WTC11 (cell line): Measurements from ENCODE around the gene FBXO21. TPM values are rescaled to one million over a fixed set of nuclear protein-coding genes. Genes with fewer than 3 reads are reported as not detected.

Source experiments
- ATAC-seq: fragments of 200-7000 bp; cut with Tn5 transposase; 2 replicates; pipeline ENCODE4 v1.10.0; 2021; ENCODE audit warnings: mild to moderate bottlenecking, moderate library complexity
- CTCF ChIA-PET: fragments of 300-600 bp; sonication (Branson Sonifier 250); formaldehyde crosslinking; loops from one replicate; lab custom pipeline; 2021; ENCODE audit warnings: antibody characterized with exemption; lab: Charles Lee
- POLR2A ChIA-PET: fragments of 350-600 bp; sonication (Branson Sonifier 250); formaldehyde crosslinking; loops from one replicate; lab custom pipeline; 2021; ENCODE audit warnings: antibody characterized with exemption; lab: Charles Lee
- DNase-seq: peaks from one replicate; pipeline ENCODE4 v3.0.0; 2021; ENCODE audit warnings: low spot score
- H3K27ac Mint-ChIP-seq: 2 replicates; pipeline ENCODE4 v1.8.0; 2021; ENCODE audit warnings: mixed read lengths
- H3K27me3 Mint-ChIP-seq: 2 replicates; pipeline ENCODE4 v1.8.0; 2021; ENCODE audit warnings: low read depth, mild to moderate bottlenecking, moderate library complexity, mixed read lengths
- H3K36me3 Mint-ChIP-seq: 2 replicates; pipeline ENCODE4 v1.8.0; 2021; ENCODE audit warnings: mixed read lengths
- H3K4me1 Mint-ChIP-seq: 2 replicates; pipeline ENCODE4 v1.8.0; 2022; ENCODE audit warnings: mixed read lengths
- H3K4me3 Mint-ChIP-seq: 2 replicates; pipeline ENCODE4 v1.8.0; 2021; ENCODE audit warnings: mild to moderate bottlenecking, moderate library complexity, mixed read lengths
- H3K9me3 Mint-ChIP-seq: 2 replicates; pipeline ENCODE4 v1.8.0; 2021; ENCODE audit warnings: mixed read lengths
- AR ChIP-seq: fragments of 250-450 bp; sonication (Bioruptor Pico); IDR thresholded peaks from 2 replicates; pipeline ENCODE4 v1.9.0; 2021; ENCODE audit warnings: mild to moderate bottlenecking
- CTCF ChIP-seq: fragments of 200-600 bp; IDR thresholded peaks from 2 replicates; pipeline ENCODE4 v1.8.0; 2022; ENCODE audit warnings: antibody characterized with exemption
- ERG ChIP-seq: fragments of 250-450 bp; sonication (Bioruptor Pico); IDR thresholded peaks from 2 replicates; pipeline ENCODE4 v1.8.0; 2021; ENCODE audit warnings: mild to moderate bottlenecking
- FOXK1 ChIP-seq: sonication (generic); formaldehyde crosslinking; IDR thresholded peaks from 2 replicates; pipeline ENCODE4 v1.8.0; 2022; ENCODE audit warnings: mild to moderate bottlenecking, moderate library complexity, missing genetic modification reagents
- IRF1 ChIP-seq: sonication (generic); formaldehyde crosslinking; IDR thresholded peaks from 2 replicates; pipeline ENCODE4 v1.8.0; 2023; ENCODE audit warnings: missing genetic modification reagents
- USF1 ChIP-seq: sonication (generic); formaldehyde crosslinking; IDR thresholded peaks from 2 replicates; pipeline ENCODE4 v1.8.0; 2022; ENCODE audit warnings: mild to moderate bottlenecking, missing genetic modification reagents
- USF2 ChIP-seq: sonication (generic); formaldehyde crosslinking; IDR thresholded peaks from 2 replicates; pipeline ENCODE4 v1.8.1; 2023; ENCODE audit warnings: mild to moderate bottlenecking, missing genetic modification reagents, moderate library complexity
- ZNF121 ChIP-seq: sonication (generic); formaldehyde crosslinking; IDR thresholded peaks from 2 replicates; pipeline ENCODE4 v1.8.0; 2023; ENCODE audit warnings: missing genetic modification reagents
- ZNF138 ChIP-seq: sonication (generic); formaldehyde crosslinking; conservative IDR thresholded peaks from 2 replicates; pipeline ENCODE4 v1.8.1; 2022; ENCODE audit warnings: mild to moderate bottlenecking, moderate library complexity, missing genetic modification reagents
- ZNF423 ChIP-seq: fragments of 250-450 bp; sonication (Bioruptor Pico); IDR thresholded peaks from 2 replicates; pipeline ENCODE4 v2.1.2; 2022; ENCODE audit warnings: mild to moderate bottlenecking, moderate library complexity
- ZNF532 ChIP-seq: fragments of 250-450 bp; sonication (Bioruptor Pico); IDR thresholded peaks from 2 replicates; pipeline ENCODE4 v1.9.0; 2021; ENCODE audit warnings: mild to moderate bottlenecking, borderline replicate concordance
- total RNA-seq: library from RNA; stranded (reverse); gene quantifications from 3 replicates; pipeline ENCODE4 v1.2.3, GENCODE V29; 2021

Gene FBXO21
- total RNA-seq, 1 experiment from 2014 or later, result 60.3 TPM

GRCh38 chr12:117100851-117101673 is 89.2 kb downstream of the FBXO21 start:
- TF ChIP-seq CTCF, result no peak
- peak; percentile 98 for TF ChIP-seq ZNF121 (CRISPR knock-in tag)
- TF ChIP-seq USF2, result peak; percentile 54; the same call in 1 of the 2 replicates
- peak; percentile 47; the same call in 1 of the 2 replicates for TF ChIP-seq USF1 (CRISPR knock-in tag)
- no peaks in the 10 kb centered on the region for H3K9me3 Mint-ChIP-seq
- H3K4me1 Mint-ChIP-seq, result peaks cover 18% of the 10 kb centered on the region
- H3K4me3 Mint-ChIP-seq, result no peak overlapping the region
- ChIA-PET POLR2A (interaction anchor here (0.8 kb wide), 1 partner anchor 11 kb away, joined by 4 read pairs; no protein-coding TSS in a partner anchor), CTCF (interaction anchor here (0.8 to 2.7 kb wide), 11 partner anchors 9 to 219 kb away, joined by 3 to 22 read pairs (median 4); no protein-coding TSS in a partner anchor)
- H3K27ac Mint-ChIP-seq, result no peak overlapping the region
- ATAC-seq (peak; percentile 19; the same call in 1 of the 2 replicates), DNase-seq (no peak)
- no peaks in the 10 kb centered on the region for H3K36me3 Mint-ChIP-seq
- peaks cover 29% of the 10 kb centered on the region for H3K27me3 Mint-ChIP-seq

- H3K27ac Mint-ChIP-seq, result no peak overlapping the region
- TF ChIP-seq ZNF532 (CRISPR knock-in tag) (no peak), ZNF423 (peak; percentile 38; the same call in 1 of the 2 replicates)
- TF ChIP-seq, all 79 proteins: peak for 1
- H3K36me3 Mint-ChIP-seq, result no peaks in the 10 kb centered on the region
- H3K4me3 Mint-ChIP-seq, result peak overlapping the region; percentile 76
- ChIA-PET POLR2A (interaction anchor here (1.3 kb wide), 1 partner anchor 30 kb away, joined by 4 read pairs; no protein-coding TSS in a partner anchor), CTCF (interaction anchor here (1.0 to 4.1 kb wide), 7 partner anchors 11 to 218 kb away, joined by 3 to 28 read pairs (median 11); no protein-coding TSS in a partner anchor)
- H3K4me1 Mint-ChIP-seq, result peaks cover 18% of the 10 kb centered on the region
- peak; percentile 24 for ATAC-seq
- H3K27me3 Mint-ChIP-seq, result peaks cover 29% of the 10 kb centered on the region
- no peaks in the 10 kb centered on the region for H3K9me3 Mint-ChIP-seq
- DNase-seq, result peak; percentile 42
These were observed 90.0 kb downstream of the FBXO21 start for GRCh38 chr12:117100251-117100650.

- H3K27me3 Mint-ChIP-seq, result peaks cover 29% of the 10 kb centered on the region
- H3K36me3 Mint-ChIP-seq, result no peaks in the 10 kb centered on the region
- ATAC-seq, result peak; percentile 52
- peak; percentile 46 for DNase-seq
- H3K9me3 Mint-ChIP-seq, result no peaks in the 10 kb centered on the region
- ChIA-PET POLR2A (interaction anchor here (1.0 to 1.5 kb wide), 5 partner anchors 10 to 45 kb away, joined by 3 to 6 read pairs (median 5); no protein-coding TSS in a partner anchor), CTCF (interaction anchor here (0.6 to 4.1 kb wide), 8 partner anchors 13 to 389 kb away, joined by 3 to 28 read pairs (median 4); no protein-coding TSS in a partner anchor)
- H3K27ac Mint-ChIP-seq, result no peak overlapping the region
- H3K4me1 Mint-ChIP-seq, result peaks cover 18% of the 10 kb centered on the region
- peak overlapping the region; percentile 73 for H3K4me3 Mint-ChIP-seq
- TF ChIP-seq ERG (CRISPR knock-in tag) (0 out of 2 replicates have a peak, but pooled peaks have one; percentile 68), IRF1 (CRISPR knock-in tag) (no peak), FOXK1 (CRISPR knock-in tag) (no peak), ZNF138 (no peak), AR (no peak)
These were observed 91.7 kb downstream of the FBXO21 start for GRCh38 chr12:117098361-117099217.
